Ectodermal cell (in vitro differentiated cells): Measurements from ENCODE around the gene SGPL1.

Experiments
- H3K27ac ChIP-seq: 2 replicates; pipeline ENCODE4 v1.7.0; 2013; ENCODE audit warnings: mild to moderate bottlenecking, low read depth, low read length; ENCODE audit not compliant: insufficient read depth, poor library complexity, severe bottlenecking
- H3K27me3 ChIP-seq: 2 replicates; pipeline ENCODE4 v1.7.0; 2013; ENCODE audit warnings: mild to moderate bottlenecking, low read length; ENCODE audit not compliant: insufficient read depth, control insufficient read depth, poor library complexity, severe bottlenecking
- H3K36me3 ChIP-seq: one replicate; pipeline ENCODE4 v1.7.0; 2013; ENCODE audit warnings: low read length; ENCODE audit not compliant: control insufficient read depth, insufficient read depth
- H3K4me1 ChIP-seq: one replicate; pipeline ENCODE4 v1.7.0; 2013; ENCODE audit warnings: low read length; ENCODE audit not compliant: control insufficient read depth, insufficient read depth
- H3K4me3 ChIP-seq: 2 replicates; pipeline ENCODE4 v1.7.0; 2013; ENCODE audit warnings: low read depth, low read length, control low read depth; ENCODE audit not compliant: insufficient read depth
- H3K9me3 ChIP-seq: 2 replicates; pipeline ENCODE4 v1.7.0; 2013; ENCODE audit warnings: mild to moderate bottlenecking, low read length, moderate library complexity; ENCODE audit not compliant: control insufficient read depth
- WGBS, 2 experiments: methylation state at CpG; one replicate each; pipeline ENCODE4 v1.1.7; 2013; ENCODE audit warnings: missing lambda C conversion rate in 2 of 2; 5-methylcytosine and 5-hydroxymethylcytosine counted together

The SGPL1 gene

GRCh38 chr10:70880077-70880534, 64.4 kb downstream of the SGPL1 start:
- no peaks in the 10 kb centered on the region for H3K9me3 ChIP-seq
- no peak overlapping the region for H3K27ac ChIP-seq
- H3K4me3 ChIP-seq = no peak overlapping the region
- H3K36me3 ChIP-seq = peaks cover 13% of the 10 kb centered on the region
- no peaks in the 10 kb centered on the region for H3K4me1 ChIP-seq
- no peaks in the 10 kb centered on the region for H3K27me3 ChIP-seq
- WGBS, 2 experiments = 38 to 39% methylated on average over 4 of the region's 4 CpGs

GRCh38 chr10:70884741-70885140, 69.0 kb downstream of the SGPL1 start:
- peaks cover 3% of the 10 kb centered on the region for H3K36me3 ChIP-seq

GRCh38 chr10:70885481-70885880, 69.7 kb downstream of the SGPL1 start:
- 92 to 97% methylated on average over 4 of the region's 4 CpGs for WGBS, 2 experiments
- Histone ChIP-seq H3K4me3 (no peak overlapping the region), H3K27me3 (no peaks in the 10 kb centered on the region), H3K4me1 (peaks cover 4% of the 10 kb centered on the region), H3K9me3 (no peaks in the 10 kb centered on the region), H3K27ac (no peak overlapping the region), H3K36me3 (peaks cover 3% of the 10 kb centered on the region)

More at GRCh38 chr10:70884741-70885140, 69.0 kb downstream of the SGPL1 start:
- Histone ChIP-seq H3K4me1 (peaks cover 4% of the 10 kb centered on the region), H3K27me3 (no peaks in the 10 kb centered on the region), H3K4me3 (no peak overlapping the region), H3K9me3 (no peaks in the 10 kb centered on the region), H3K27ac (no peak overlapping the region)
- WGBS, 2 experiments = 95 to 100% methylated on average over 1 of the region's 1 CpG

GRCh38 chr10:70885931-70886903, 70.5 kb downstream of the SGPL1 start:
- no peaks in the 10 kb centered on the region for H3K9me3 ChIP-seq
- H3K27me3 ChIP-seq = no peaks in the 10 kb centered on the region
- peaks cover 3% of the 10 kb centered on the region for H3K36me3 ChIP-seq
- no peak overlapping the region for H3K27ac ChIP-seq
- H3K4me3 ChIP-seq = no peak overlapping the region
- 94 to 95% methylated on average over 18 of the region's 18 CpGs for WGBS, 2 experiments
- H3K4me1 ChIP-seq = peaks cover 4% of the 10 kb centered on the region

- Histone ChIP-seq H3K4me3 (peak overlapping the region; percentile 38), H3K27ac (no peak overlapping the region), H3K4me1 (peaks cover 4% of the 10 kb centered on the region), H3K36me3 (no peaks in the 10 kb centered on the region), H3K9me3 (no peaks in the 10 kb centered on the region), H3K27me3 (no peaks in the 10 kb centered on the region)
- 54 to 63% methylated on average over 12 of the region's 12 CpGs for WGBS, 2 experiments
Observed at GRCh38 chr10:70886921-70887665, 71.3 kb downstream of the SGPL1 start.

- WGBS, 2 experiments = 0% methylated on average over 83 of the region's 85 CpGs
- Histone ChIP-seq H3K27ac (peak within 1 kb of the TSS; percentile 0), H3K9me3 (no peaks in the 10 kb centered on the region), H3K4me1 (peaks cover 4% of the 10 kb centered on the region), H3K36me3 (no peaks in the 10 kb centered on the region), H3K4me3 (peak within 1 kb of the TSS; percentile 38), H3K27me3 (no peaks in the 10 kb centered on the region)
Observed at GRCh38 chr10:70887804-70888800, 72.4 kb downstream of the SGPL1 start, which contains the start of gene PCBD1. PCBD1 (minus strand) TSS chr10:70888565; CDS start chr10:70888533, 32 bp downstream.

- peaks cover 4% of the 10 kb centered on the region for H3K4me1 ChIP-seq
- no peaks in the 10 kb centered on the region for H3K9me3 ChIP-seq
- H3K36me3 ChIP-seq = no peaks in the 10 kb centered on the region
- 96 to 98% methylated on average over 3 of the region's 3 CpGs for WGBS, 2 experiments
- H3K27ac ChIP-seq = no peak overlapping the region
- no peaks in the 10 kb centered on the region for H3K27me3 ChIP-seq
- no peak overlapping the region for H3K4me3 ChIP-seq
Observed at GRCh38 chr10:70889291-70889690, 73.5 kb downstream of the SGPL1 start.

GRCh38 chr10:70890917-70891431, 75.2 kb downstream of the SGPL1 start:
- H3K27ac ChIP-seq = no peak overlapping the region
- H3K36me3 ChIP-seq = no peaks in the 10 kb centered on the region
- 82% methylated on average over 7 of the region's 7 CpGs for WGBS, 2 experiments
- no peaks in the 10 kb centered on the region for H3K9me3 ChIP-seq
- H3K4me3 ChIP-seq = no peak overlapping the region
- H3K4me1 ChIP-seq = peaks cover 4% of the 10 kb centered on the region
- no peaks in the 10 kb centered on the region for H3K27me3 ChIP-seq

GRCh38 chr10:70891627-70892026, 75.9 kb downstream of the SGPL1 start:
- H3K27ac ChIP-seq = no peak overlapping the region
- 80 to 90% methylated on average over 1 of the region's 1 CpG for whole genome bisulfite sequencing, 2 experiments

More at GRCh38 chr10:70891627-70892026, 75.9 kb downstream of the SGPL1 start:
- Histone ChIP-seq H3K36me3 (no peaks in the 10 kb centered on the region), H3K9me3 (peaks cover 1% of the 10 kb centered on the region), H3K27me3 (no peaks in the 10 kb centered on the region), H3K4me3 (no peak overlapping the region), H3K4me1 (peaks cover 4% of the 10 kb centered on the region)
